Fibroblast of lung (primary cell): ENCODE data around the gene OR4N5.

Source experiments
- EZH2 ChIP-seq: IDR thresholded peaks from 2 replicates; pipeline ENCODE4 v1.5.1; 2012; ENCODE audit warnings: low read length, control low read depth, mild to moderate bottlenecking; ENCODE audit errors: missing control alignments
- TF ChIP-seq, protein P1 (sequence below), 2 donors: IDR thresholded peaks in 1 of 2; conservative IDR thresholded peaks in 1 of 2; 1 replicate in 1 of 2; 2 replicates in 1 of 2; pipeline ENCODE4 v1.5.1; 2011 to 2012; ENCODE audit warnings: low read length in 2 of 2, control low read depth in 1 of 2, inconsistent platforms in 1 of 2, low read depth in 1 of 2, mild to moderate bottlenecking in 1 of 2

DNA sequence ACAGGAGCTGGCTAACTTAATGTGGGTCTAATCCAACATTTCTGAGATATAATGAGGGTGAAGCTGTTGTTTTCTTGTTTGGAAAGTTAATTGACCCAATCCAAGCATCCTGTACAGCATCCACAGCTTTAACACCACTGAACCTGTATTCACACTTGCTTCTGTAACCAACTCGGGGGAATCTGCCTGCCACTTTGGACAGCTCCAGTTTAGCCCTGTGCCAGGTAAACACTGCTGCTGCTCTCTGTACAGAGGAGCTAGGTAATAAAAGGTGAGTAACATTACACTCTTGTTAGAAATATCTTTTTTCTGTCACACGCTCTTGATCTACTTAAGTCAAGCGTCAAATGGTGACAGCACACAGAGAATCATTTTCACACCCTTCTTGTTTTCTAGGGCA, 52.8 kb downstream of the OR4N5 start:
- TF ChIP-seq, protein P1, sequence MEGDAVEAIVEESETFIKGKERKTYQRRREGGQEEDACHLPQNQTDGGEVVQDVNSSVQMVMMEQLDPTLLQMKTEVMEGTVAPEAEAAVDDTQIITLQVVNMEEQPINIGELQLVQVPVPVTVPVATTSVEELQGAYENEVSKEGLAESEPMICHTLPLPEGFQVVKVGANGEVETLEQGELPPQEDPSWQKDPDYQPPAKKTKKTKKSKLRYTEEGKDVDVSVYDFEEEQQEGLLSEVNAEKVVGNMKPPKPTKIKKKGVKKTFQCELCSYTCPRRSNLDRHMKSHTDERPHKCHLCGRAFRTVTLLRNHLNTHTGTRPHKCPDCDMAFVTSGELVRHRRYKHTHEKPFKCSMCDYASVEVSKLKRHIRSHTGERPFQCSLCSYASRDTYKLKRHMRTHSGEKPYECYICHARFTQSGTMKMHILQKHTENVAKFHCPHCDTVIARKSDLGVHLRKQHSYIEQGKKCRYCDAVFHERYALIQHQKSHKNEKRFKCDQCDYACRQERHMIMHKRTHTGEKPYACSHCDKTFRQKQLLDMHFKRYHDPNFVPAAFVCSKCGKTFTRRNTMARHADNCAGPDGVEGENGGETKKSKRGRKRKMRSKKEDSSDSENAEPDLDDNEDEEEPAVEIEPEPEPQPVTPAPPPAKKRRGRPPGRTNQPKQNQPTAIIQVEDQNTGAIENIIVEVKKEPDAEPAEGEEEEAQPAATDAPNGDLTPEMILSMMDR (conservative IDR thresholded peaks at IDR 0.05 in 1 of 2, IDR thresholded peaks at IDR 0.05 in 1 of 2; ENCODE audit: low read depth in 1 of 2, low read length in 2 of 2), result no peak
- TF ChIP-seq EZH2, result no peak
